GM23338 (cell line): Measurements from ENCODE around the gene BCL11B. TPM values are rescaled to one million over a fixed set of nuclear protein-coding genes. Genes with fewer than 3 reads are reported as not detected.
A peak's percentile ranks its signal among the peaks of the same experiment; 100 is the strongest.

ENCODE experiments used
- ATAC-seq: fragments of 200-7000 bp; cut with Tn5 transposase; 3 replicates; pipeline ENCODE4 v1.9.1; 2020
- DNase-seq: peaks from one replicate; pipeline ENCODE4 v3.0.0-alpha.2; 2015; ENCODE audit warnings: low spot score
- H2AFZ ChIP-seq: fragments of 200-600 bp; sonication (generic); 2 replicates; pipeline ENCODE4 v1.8.0; 2016; ENCODE audit warnings: antibody characterized with exemption, mild to moderate bottlenecking, moderate library complexity
- H3F3A ChIP-seq: fragments of 200-600 bp; sonication (generic); replicated peaks from 2 replicates; pipeline ENCODE4 v1.8.0; 2017; ENCODE audit warnings: antibody characterized with exemption, mixed run types, low read depth
- H3K27ac ChIP-seq: fragments of 200-600 bp; sonication (generic); 2 replicates; pipeline ENCODE4 v1.6.1; 2016; ENCODE audit warnings: low read depth
- H3K27me3 ChIP-seq: fragments of 200-600 bp; sonication (generic); 2 replicates; pipeline ENCODE4 v1.8.0; 2016; ENCODE audit warnings: mild to moderate bottlenecking, mixed run types, moderate library complexity; ENCODE audit not compliant: insufficient read depth
- H3K36me3 ChIP-seq: fragments of 200-600 bp; sonication (generic); 2 replicates; pipeline ENCODE4 v1.8.0; 2016; ENCODE audit warnings: mild to moderate bottlenecking; ENCODE audit not compliant: insufficient read depth
- H3K4me1 ChIP-seq: fragments of 200-600 bp; sonication (generic); 2 replicates; pipeline ENCODE4 v1.8.0; 2016; ENCODE audit warnings: mild to moderate bottlenecking, moderate library complexity; ENCODE audit not compliant: insufficient read depth
- H3K4me2 ChIP-seq: fragments of 200-600 bp; sonication (generic); 2 replicates; pipeline ENCODE4 v1.7.1; 2017; ENCODE audit warnings: mixed run types
- H3K4me3 ChIP-seq: fragments of 200-600 bp; sonication (generic); 2 replicates; pipeline ENCODE4 v1.6.1; 2016; ENCODE audit warnings: mixed run types
- H3K79me2 ChIP-seq: fragments of 200-600 bp; sonication (generic); replicated peaks from 2 replicates; pipeline ENCODE4 v1.8.0; 2017; ENCODE audit warnings: mild to moderate bottlenecking; ENCODE audit not compliant: insufficient read depth
- H3K9me2 ChIP-seq: fragments of 200-600 bp; sonication (generic); 2 replicates; pipeline ENCODE4 v1.8.0; 2017; ENCODE audit not compliant: insufficient read depth
- H4K20me1 ChIP-seq: fragments of 200-600 bp; sonication (generic); replicated peaks from 2 replicates; pipeline ENCODE4 v1.8.0; 2017; ENCODE audit warnings: mild to moderate bottlenecking; ENCODE audit not compliant: insufficient read depth
- H3K27ac Mint-ChIP-seq: 2 replicates; pipeline ENCODE4 v1.8.0; 2020; ENCODE audit warnings: inconsistent platforms, mild to moderate bottlenecking, moderate library complexity, mixed read lengths
- H3K27me3 Mint-ChIP-seq: 3 replicates; pipeline ENCODE4 v1.8.0; 2022; ENCODE audit warnings: low read depth, mild to moderate bottlenecking, moderate library complexity, mixed read lengths, inconsistent platforms; ENCODE audit not compliant: insufficient read depth, poor library complexity
- H3K36me3 Mint-ChIP-seq: 3 replicates; pipeline ENCODE4 v1.8.0; 2021; ENCODE audit warnings: low read depth, mild to moderate bottlenecking, inconsistent platforms, moderate library complexity, mixed read lengths
- H3K4me1 Mint-ChIP-seq: 3 replicates; pipeline ENCODE4 v1.8.0; 2020; ENCODE audit warnings: mild to moderate bottlenecking, inconsistent platforms, mixed read lengths
- H3K4me3 Mint-ChIP-seq: 3 replicates; pipeline ENCODE4 v1.8.0; 2021; ENCODE audit warnings: moderate library complexity, mild to moderate bottlenecking, inconsistent platforms, mixed read lengths
- H3K9me3 Mint-ChIP-seq: 3 replicates; pipeline ENCODE4 v1.8.0; 2020; ENCODE audit warnings: moderate library complexity, mild to moderate bottlenecking, inconsistent platforms, mixed read lengths
- CREB1 ChIP-seq: fragments of 250-450 bp; sonication (Bioruptor Pico); IDR thresholded peaks from 2 replicates; pipeline ENCODE4 v1.5.0; 2020; ENCODE audit warnings: low read depth, mild to moderate bottlenecking, moderate library complexity
- EZH2 ChIP-seq: fragments of 200-600 bp; sonication (generic); IDR thresholded peaks from one replicate; pipeline ENCODE4 v1.8.0; 2017; ENCODE audit warnings: antibody characterized with exemption, mild to moderate bottlenecking, low read depth; ENCODE audit not compliant: unreplicated experiment
- EZH2phosphoT487 ChIP-seq: fragments of 200-600 bp; sonication (generic); IDR thresholded peaks from one replicate; pipeline ENCODE4 v1.8.1; 2018; ENCODE audit warnings: antibody characterized with exemption; ENCODE audit not compliant: unreplicated experiment
- JUNB ChIP-seq: IDR thresholded peaks from one replicate; pipeline ENCODE4 v1.6.1; 2016; ENCODE audit warnings: antibody characterized with exemption; ENCODE audit not compliant: unreplicated experiment
- NANOG ChIP-seq: IDR thresholded peaks from 2 replicates; pipeline ENCODE4 v1.6.1; 2016; ENCODE audit warnings: antibody characterized with exemption, borderline replicate concordance
- POLR2AphosphoS5 ChIP-seq: IDR thresholded peaks from 2 replicates; pipeline ENCODE4 v1.6.1; 2016; ENCODE audit warnings: antibody characterized with exemption, low read depth
- STAT1 ChIP-seq: IDR thresholded peaks from one replicate; pipeline ENCODE4 v1.6.1; 2016; ENCODE audit warnings: antibody characterized with exemption; ENCODE audit not compliant: unreplicated experiment
- ZNF114 ChIP-seq: fragments of 250-450 bp; sonication (Bioruptor Pico); IDR thresholded peaks from 2 replicates; pipeline ENCODE4 v1.5.0; 2020; ENCODE audit warnings: mild to moderate bottlenecking, moderate library complexity
- ZNF331 ChIP-seq: fragments of 250-450 bp; sonication (Bioruptor Pico); IDR thresholded peaks from 2 replicates; pipeline ENCODE4 v1.5.0; 2020; ENCODE audit warnings: low read depth, mild to moderate bottlenecking, moderate library complexity
- polyA plus RNA-seq: library from polyadenylated mRNA; unstranded; fragments of >200 nt; fragmentation: Nextera tagmentation; extraction: Ambion mirVana; gene quantifications from 2 replicates; pipeline ENCODE4 v1.2.1, GENCODE V29; 2016
- total RNA-seq: library from RNA; depleted of rRNA; stranded (reverse); fragments of >200 nt; shearing (Covaris generic); gene quantifications from 2 replicates; pipeline ENCODE4 v1.2.3, GENCODE V29; 2014
- TF ChIP-seq, protein P1 (sequence below): IDR thresholded peaks from 2 replicates; pipeline ENCODE4 v1.6.1; 2016; ENCODE audit warnings: antibody characterized with exemption
- TF ChIP-seq, protein P2 (sequence below): fragments of 250-450 bp; sonication (Bioruptor Pico); IDR thresholded peaks from 2 replicates; pipeline ENCODE4 v1.5.0; 2020; ENCODE audit warnings: mild to moderate bottlenecking, moderate library complexity
- TF ChIP-seq, protein P3 (sequence below): IDR thresholded peaks from one replicate; pipeline ENCODE4 v1.6.1; 2018; ENCODE audit warnings: antibody characterized with exemption; ENCODE audit not compliant: unreplicated experiment
- TF ChIP-seq, protein P4 (sequence below), 2 experiments: fragments of 200-600 bp in 1 of 2; sonication (generic) in 1 of 2; conservative IDR thresholded peaks; 2 replicates each; pipeline versions ENCODE4 v1.5.1 to v1.6.1; 2016 to 2017; ENCODE audit warnings: antibody characterized with exemption in 2 of 2, low read depth in 2 of 2, mild to moderate bottlenecking in 2 of 2, moderate library complexity in 1 of 2

BCL11B gene
- total and polyA plus RNA-seq, 2 experiments from 2014 or later: 2.4 to 6.7 TPM

DNA sequence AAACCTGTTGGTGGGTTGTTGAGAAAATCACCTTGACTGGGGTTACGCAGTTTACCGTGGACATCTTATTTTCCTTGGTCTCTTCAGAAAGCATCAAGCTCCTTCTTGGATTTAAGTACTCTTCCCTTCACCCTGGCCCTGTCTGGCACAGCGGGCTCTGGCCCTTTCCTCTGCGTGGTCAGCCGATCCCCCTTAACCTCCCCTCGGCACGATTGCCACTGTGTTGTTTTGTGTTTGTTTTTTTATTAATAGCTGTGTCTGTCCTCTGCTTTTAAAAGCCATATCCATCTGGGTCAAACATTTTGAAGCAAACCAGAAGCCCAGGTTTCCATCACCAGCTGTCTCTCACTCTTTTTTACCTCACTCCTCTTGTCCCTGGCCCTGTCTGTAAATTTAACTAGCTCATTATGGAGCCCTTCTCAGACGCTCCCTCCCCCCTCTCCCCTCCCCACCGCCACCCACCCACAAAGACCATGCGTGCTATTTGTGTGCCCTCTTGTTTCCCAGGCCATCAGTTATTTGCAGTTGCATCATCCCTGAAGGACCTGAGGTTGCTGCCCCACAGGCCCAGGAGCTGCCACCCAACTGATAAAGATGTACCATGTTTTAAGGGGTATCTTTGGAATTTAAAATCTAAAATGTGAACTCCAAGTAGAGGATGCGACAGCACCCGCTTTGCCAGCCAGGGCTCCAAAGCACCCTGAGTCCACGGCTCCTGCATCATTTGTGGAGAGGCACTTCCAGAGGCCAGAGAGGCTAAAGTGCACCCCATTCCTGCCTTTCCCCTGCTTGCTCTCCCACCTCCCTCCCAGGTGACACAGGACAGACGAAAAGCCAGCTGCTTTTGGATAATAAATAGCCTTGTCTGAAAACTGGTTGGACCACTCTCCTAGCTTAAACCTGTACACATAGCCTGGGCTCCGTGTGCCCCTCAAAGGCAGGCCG, 3.9 kb downstream of the BCL11B start:
- Histone ChIP-seq H3K27me3 (peaks cover 4% of the 10 kb centered on the region; the same call in 1 of the 2 replicates), H3K79me2 (peaks cover 75% of the 10 kb centered on the region), H2AFZ (0 out of 2 replicates have a peak overlapping the region, but pooled peaks have one; percentile 2), H3K9me2 (no peaks in the 10 kb centered on the region), H3K4me2 (peak overlapping the region; percentile 97), H3K27ac (no peak overlapping the region), H3K4me3 (peak overlapping the region; percentile 79), H3K4me1 (peaks cover 62% of the 10 kb centered on the region), H4K20me1 (0 out of 2 replicates have a peak, but pooled peaks cover 8% of the 10 kb centered on the region), H3F3A (peaks cover 9% of the 10 kb centered on the region), H3K36me3 (no peaks in the 10 kb centered on the region)
- Mint-ChIP-seq H3K36me3 (no peaks in the 10 kb centered on the region; the same call in 2 of the 3 replicates), H3K4me3 (peak overlapping the region; percentile 88), H3K27me3 (peaks cover 26% of the 10 kb centered on the region), H3K9me3 (peaks cover 3% of the 10 kb centered on the region; the same call in 2 of the 3 replicates), H3K27ac (peak overlapping the region; percentile 23; the same call in 1 of the 2 replicates), H3K4me1 (peaks cover 54% of the 10 kb centered on the region)
- ATAC-seq (no peak), DNase-seq (no peak)
- no peak for TF ChIP-seq JUNB
- TF ChIP-seq ZNF331 (CRISPR knock-in tag): no peak
- TF ChIP-seq ZNF114: no peak
- TF ChIP-seq, protein P1, sequence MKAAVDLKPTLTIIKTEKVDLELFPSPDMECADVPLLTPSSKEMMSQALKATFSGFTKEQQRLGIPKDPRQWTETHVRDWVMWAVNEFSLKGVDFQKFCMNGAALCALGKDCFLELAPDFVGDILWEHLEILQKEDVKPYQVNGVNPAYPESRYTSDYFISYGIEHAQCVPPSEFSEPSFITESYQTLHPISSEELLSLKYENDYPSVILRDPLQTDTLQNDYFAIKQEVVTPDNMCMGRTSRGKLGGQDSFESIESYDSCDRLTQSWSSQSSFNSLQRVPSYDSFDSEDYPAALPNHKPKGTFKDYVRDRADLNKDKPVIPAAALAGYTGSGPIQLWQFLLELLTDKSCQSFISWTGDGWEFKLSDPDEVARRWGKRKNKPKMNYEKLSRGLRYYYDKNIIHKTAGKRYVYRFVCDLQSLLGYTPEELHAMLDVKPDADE: no peak
- TF ChIP-seq EZH2: no peak
- TF ChIP-seq CREB1 (CRISPR knock-in tag): no peak
- TF ChIP-seq, protein P2, sequence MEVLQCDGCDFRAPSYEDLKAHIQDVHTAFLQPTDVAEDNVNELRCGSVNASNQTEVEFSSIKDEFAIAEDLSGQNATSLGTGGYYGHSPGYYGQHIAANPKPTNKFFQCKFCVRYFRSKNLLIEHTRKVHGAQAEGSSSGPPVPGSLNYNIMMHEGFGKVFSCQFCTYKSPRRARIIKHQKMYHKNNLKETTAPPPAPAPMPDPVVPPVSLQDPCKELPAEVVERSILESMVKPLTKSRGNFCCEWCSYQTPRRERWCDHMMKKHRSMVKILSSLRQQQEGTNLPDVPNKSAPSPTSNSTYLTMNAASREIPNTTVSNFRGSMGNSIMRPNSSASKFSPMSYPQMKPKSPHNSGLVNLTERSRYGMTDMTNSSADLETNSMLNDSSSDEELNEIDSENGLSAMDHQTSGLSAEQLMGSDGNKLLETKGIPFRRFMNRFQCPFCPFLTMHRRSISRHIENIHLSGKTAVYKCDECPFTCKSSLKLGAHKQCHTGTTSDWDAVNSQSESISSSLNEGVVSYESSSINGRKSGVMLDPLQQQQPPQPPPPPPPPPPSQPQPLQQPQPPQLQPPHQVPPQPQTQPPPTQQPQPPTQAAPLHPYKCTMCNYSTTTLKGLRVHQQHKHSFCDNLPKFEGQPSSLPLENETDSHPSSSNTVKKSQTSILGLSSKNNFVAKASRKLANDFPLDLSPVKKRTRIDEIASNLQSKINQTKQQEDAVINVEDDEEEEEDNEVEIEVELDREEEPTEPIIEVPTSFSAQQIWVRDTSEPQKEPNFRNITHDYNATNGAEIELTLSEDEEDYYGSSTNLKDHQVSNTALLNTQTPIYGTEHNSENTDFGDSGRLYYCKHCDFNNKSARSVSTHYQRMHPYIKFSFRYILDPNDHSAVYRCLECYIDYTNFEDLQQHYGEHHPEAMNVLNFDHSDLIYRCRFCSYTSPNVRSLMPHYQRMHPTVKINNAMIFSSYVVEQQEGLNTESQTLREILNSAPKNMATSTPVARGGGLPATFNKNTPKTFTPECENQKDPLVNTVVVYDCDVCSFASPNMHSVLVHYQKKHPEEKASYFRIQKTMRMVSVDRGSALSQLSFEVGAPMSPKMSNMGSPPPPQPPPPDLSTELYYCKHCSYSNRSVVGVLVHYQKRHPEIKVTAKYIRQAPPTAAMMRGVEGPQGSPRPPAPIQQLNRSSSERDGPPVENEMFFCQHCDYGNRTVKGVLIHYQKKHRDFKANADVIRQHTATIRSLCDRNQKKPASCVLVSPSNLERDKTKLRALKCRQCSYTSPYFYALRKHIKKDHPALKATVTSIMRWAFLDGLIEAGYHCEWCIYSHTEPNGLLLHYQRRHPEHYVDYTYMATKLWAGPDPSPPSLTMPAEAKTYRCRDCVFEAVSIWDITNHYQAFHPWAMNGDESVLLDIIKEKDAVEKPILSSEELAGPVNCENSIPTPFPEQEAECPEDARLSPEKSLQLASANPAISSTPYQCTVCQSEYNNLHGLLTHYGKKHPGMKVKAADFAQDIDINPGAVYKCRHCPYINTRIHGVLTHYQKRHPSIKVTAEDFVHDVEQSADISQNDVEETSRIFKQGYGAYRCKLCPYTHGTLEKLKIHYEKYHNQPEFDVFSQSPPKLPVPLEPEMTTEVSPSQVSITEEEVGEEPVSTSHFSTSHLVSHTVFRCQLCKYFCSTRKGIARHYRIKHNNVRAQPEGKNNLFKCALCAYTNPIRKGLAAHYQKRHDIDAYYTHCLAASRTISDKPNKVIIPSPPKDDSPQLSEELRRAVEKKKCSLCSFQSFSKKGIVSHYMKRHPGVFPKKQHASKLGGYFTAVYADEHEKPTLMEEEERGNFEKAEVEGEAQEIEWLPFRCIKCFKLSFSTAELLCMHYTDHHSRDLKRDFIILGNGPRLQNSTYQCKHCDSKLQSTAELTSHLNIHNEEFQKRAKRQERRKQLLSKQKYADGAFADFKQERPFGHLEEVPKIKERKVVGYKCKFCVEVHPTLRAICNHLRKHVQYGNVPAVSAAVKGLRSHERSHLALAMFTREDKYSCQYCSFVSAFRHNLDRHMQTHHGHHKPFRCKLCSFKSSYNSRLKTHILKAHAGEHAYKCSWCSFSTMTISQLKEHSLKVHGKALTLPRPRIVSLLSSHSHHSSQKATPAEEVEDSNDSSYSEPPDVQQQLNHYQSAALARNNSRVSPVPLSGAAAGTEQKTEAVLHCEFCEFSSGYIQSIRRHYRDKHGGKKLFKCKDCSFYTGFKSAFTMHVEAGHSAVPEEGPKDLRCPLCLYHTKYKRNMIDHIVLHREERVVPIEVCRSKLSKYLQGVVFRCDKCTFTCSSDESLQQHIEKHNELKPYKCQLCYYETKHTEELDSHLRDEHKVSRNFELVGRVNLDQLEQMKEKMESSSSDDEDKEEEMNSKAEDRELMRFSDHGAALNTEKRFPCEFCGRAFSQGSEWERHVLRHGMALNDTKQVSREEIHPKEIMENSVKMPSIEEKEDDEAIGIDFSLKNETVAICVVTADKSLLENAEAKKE (CRISPR knock-in tag): no peak
- no peak for TF ChIP-seq EZH2phosphoT487
- no peak for TF ChIP-seq POLR2AphosphoS5
- TF ChIP-seq, protein P3, sequence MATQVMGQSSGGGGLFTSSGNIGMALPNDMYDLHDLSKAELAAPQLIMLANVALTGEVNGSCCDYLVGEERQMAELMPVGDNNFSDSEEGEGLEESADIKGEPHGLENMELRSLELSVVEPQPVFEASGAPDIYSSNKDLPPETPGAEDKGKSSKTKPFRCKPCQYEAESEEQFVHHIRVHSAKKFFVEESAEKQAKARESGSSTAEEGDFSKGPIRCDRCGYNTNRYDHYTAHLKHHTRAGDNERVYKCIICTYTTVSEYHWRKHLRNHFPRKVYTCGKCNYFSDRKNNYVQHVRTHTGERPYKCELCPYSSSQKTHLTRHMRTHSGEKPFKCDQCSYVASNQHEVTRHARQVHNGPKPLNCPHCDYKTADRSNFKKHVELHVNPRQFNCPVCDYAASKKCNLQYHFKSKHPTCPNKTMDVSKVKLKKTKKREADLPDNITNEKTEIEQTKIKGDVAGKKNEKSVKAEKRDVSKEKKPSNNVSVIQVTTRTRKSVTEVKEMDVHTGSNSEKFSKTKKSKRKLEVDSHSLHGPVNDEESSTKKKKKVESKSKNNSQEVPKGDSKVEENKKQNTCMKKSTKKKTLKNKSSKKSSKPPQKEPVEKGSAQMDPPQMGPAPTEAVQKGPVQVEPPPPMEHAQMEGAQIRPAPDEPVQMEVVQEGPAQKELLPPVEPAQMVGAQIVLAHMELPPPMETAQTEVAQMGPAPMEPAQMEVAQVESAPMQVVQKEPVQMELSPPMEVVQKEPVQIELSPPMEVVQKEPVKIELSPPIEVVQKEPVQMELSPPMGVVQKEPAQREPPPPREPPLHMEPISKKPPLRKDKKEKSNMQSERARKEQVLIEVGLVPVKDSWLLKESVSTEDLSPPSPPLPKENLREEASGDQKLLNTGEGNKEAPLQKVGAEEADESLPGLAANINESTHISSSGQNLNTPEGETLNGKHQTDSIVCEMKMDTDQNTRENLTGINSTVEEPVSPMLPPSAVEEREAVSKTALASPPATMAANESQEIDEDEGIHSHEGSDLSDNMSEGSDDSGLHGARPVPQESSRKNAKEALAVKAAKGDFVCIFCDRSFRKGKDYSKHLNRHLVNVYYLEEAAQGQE: no peak
- TF ChIP-seq, protein P4, sequence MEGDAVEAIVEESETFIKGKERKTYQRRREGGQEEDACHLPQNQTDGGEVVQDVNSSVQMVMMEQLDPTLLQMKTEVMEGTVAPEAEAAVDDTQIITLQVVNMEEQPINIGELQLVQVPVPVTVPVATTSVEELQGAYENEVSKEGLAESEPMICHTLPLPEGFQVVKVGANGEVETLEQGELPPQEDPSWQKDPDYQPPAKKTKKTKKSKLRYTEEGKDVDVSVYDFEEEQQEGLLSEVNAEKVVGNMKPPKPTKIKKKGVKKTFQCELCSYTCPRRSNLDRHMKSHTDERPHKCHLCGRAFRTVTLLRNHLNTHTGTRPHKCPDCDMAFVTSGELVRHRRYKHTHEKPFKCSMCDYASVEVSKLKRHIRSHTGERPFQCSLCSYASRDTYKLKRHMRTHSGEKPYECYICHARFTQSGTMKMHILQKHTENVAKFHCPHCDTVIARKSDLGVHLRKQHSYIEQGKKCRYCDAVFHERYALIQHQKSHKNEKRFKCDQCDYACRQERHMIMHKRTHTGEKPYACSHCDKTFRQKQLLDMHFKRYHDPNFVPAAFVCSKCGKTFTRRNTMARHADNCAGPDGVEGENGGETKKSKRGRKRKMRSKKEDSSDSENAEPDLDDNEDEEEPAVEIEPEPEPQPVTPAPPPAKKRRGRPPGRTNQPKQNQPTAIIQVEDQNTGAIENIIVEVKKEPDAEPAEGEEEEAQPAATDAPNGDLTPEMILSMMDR (conservative IDR thresholded peaks at IDR 0.05; ENCODE audit: low read depth in 2 of 2): no peak
- TF ChIP-seq STAT1: no peak
- no peak for TF ChIP-seq NANOG
